ENCODE results near the gene SLC17A4.

GRCh38 chr6:25801436-25801835 lies 46.9 kb downstream of the SLC17A4 start:
- no peak for TF ChIP-seq ZNF592 (IDR thresholded peaks at IDR 0.05)
- no peak for TF ChIP-seq RAD21 (IDR thresholded peaks at IDR 0.05; ENCODE audit: insufficient read depth, low read depth, low read length)

Data from GM12878 (cell line).